Hepatic stellate cell (primary cell): ENCODE data around the gene RPS6KB2.
"Not testable (repeated sequence)": the region's sequence is repeated elsewhere in the genome, so short reads cannot be mapped to it uniquely, and the experiment has no call there.

Source experiments
- DNase-seq: peaks from one replicate; pipeline ENCODE4 v3.0.0; 2011; ENCODE audit warnings: low spot score

Gene RPS6KB2

GRCh38 chr11:67397986-67398660 is 30.2 kb upstream of the RPS6KB2 start:
- DNase-seq = no peak

GRCh38 chr11:67398661-67399563 is 29.4 kb upstream of the RPS6KB2 start:
- DNase-seq = no peak

GRCh38 chr11:67400251-67400941 is 27.9 kb upstream of the RPS6KB2 start:
- DNase-seq = no peak

- no peak for DNase-seq
Measured at GRCh38 chr11:67400942-67401494, 27.3 kb upstream of the RPS6KB2 start.

GRCh38 chr11:67401495-67402191 is 26.7 kb upstream of the RPS6KB2 start, which contains the start of gene PPP1CA:
PPP1CA (minus strand) TSS chr11:67401858; CDS start chr11:67401782, 76 bp downstream.
- DNase-seq = peak; percentile 98

- DNase-seq = not testable (repeated sequence)
Measured at GRCh38 chr11:67402192-67402839, 26.0 kb upstream of the RPS6KB2 start.

GRCh38 chr11:67403085-67403484 is 25.2 kb upstream of the RPS6KB2 start:
- not testable (repeated sequence) for DNase-seq

GRCh38 chr11:67404515-67405195 is 23.6 kb upstream of the RPS6KB2 start:
- DNase-seq = no peak

GRCh38 chr11:67405196-67405567 is 23.1 kb upstream of the RPS6KB2 start:
- DNase-seq = no peak

- DNase-seq = no peak
Measured at GRCh38 chr11:67405688-67406339, 22.5 kb upstream of the RPS6KB2 start.

GRCh38 chr11:67406420-67406968 is 21.8 kb upstream of the RPS6KB2 start:
- no peak for DNase-seq

GRCh38 chr11:67406969-67407687 is 21.2 kb upstream of the RPS6KB2 start:
- no peak for DNase-seq

- no peak for DNase-seq
Measured at GRCh38 chr11:67407688-67408163, 20.6 kb upstream of the RPS6KB2 start.

- no peak for DNase-seq
Measured at GRCh38 chr11:67408437-67409200, 19.7 kb upstream of the RPS6KB2 start.

- no peak for DNase-seq
Measured at GRCh38 chr11:67409261-67409666, 19.0 kb upstream of the RPS6KB2 start.

- DNase-seq = no peak
Measured at GRCh38 chr11:67409781-67410368, 18.4 kb upstream of the RPS6KB2 start.

- no peak for DNase-seq
Measured at GRCh38 chr11:67410369-67410831, 17.9 kb upstream of the RPS6KB2 start.
